ENCODE measurements around the gene ETFA.
"Not testable (repeated sequence)": the region's sequence is repeated elsewhere in the genome, so short reads cannot be mapped to it uniquely, and the experiment has no call there.

The ETFA gene

GRCh38 chr15:76270876-76271275, 40.4 kb downstream of the ETFA start:
- no peak for ATAC-seq

- ATAC-seq: no peak
These were observed 44.2 kb downstream of the ETFA start for GRCh38 chr15:76267077-76267476.

GRCh38 chr15:76265769-76266168, 45.5 kb downstream of the ETFA start:
- ATAC-seq: not testable (repeated sequence)

GRCh38 chr15:76260246-76260938, 50.9 kb downstream of the ETFA start:
- ATAC-seq: no peak

- ATAC-seq: no peak
These were observed 51.9 kb downstream of the ETFA start for GRCh38 chr15:76259392-76259791.

- no peak for ATAC-seq
These were observed 52.8 kb downstream of the ETFA start for GRCh38 chr15:76258460-76258859.

- ATAC-seq: no peak
These were observed 57.4 kb downstream of the ETFA start for GRCh38 chr15:76253691-76254473.

- ATAC-seq: no peak
These were observed 59.0 kb downstream of the ETFA start for GRCh38 chr15:76252249-76252648.

GRCh38 chr15:76251717-76252116, 59.6 kb downstream of the ETFA start:
- ATAC-seq: no peak

- ATAC-seq: no peak
These were observed 66.1 kb downstream of the ETFA start for GRCh38 chr15:76245072-76245610.

GRCh38 chr15:76239786-76240185, 71.5 kb downstream of the ETFA start:
- no peak for ATAC-seq

GRCh38 chr15:76236350-76236749, 74.9 kb downstream of the ETFA start:
- ATAC-seq: no peak

- peak; percentile 41 to 53 for ATAC-seq
These were observed 76.0 kb downstream of the ETFA start for GRCh38 chr15:76235186-76235826.

GRCh38 chr15:76234337-76234889, 76.9 kb downstream of the ETFA start:
- ATAC-seq: no peak

- ATAC-seq: no peak
These were observed 77.3 kb downstream of the ETFA start for GRCh38 chr15:76233921-76234320.

- ATAC-seq: no peak
These were observed 82.0 kb downstream of the ETFA start for GRCh38 chr15:76229266-76229665.

GRCh38 chr15:76223521-76223920, 87.7 kb downstream of the ETFA start:
- no peak for ATAC-seq

GRCh38 chr15:76222159-76222558, 89.1 kb downstream of the ETFA start:
- ATAC-seq: no peak

- ATAC-seq: no peak
These were observed 90.0 kb downstream of the ETFA start for GRCh38 chr15:76221085-76221767.

GRCh38 chr15:76217882-76218217, 93.4 kb downstream of the ETFA start:
- no peak for ATAC-seq

GRCh38 chr15:76217029-76217881, 94.0 kb downstream of the ETFA start:
- ATAC-seq: no peak

- ATAC-seq: no peak
These were observed 95.6 kb downstream of the ETFA start for GRCh38 chr15:76215634-76216033.

Data from activated CD4-positive, CD25-positive, alpha-beta regulatory T cell treated with anti-CD3 and anti-CD28 coated beads, Interleukin-2, amount 50 U/mL, for 24 hours (primary cell).